Measurements from ENCODE around the gene KRTAP10-12.

- TF ChIP-seq ESRRA (IDR thresholded peaks at IDR 0.05; ENCODE audit: borderline replicate concordance, low read length) (no peak), USF2 (IDR thresholded peaks at IDR 0.05) (no peak), ZFP36 (IDR thresholded peaks at IDR 0.05; ENCODE audit: borderline replicate concordance, partially characterized antibody) (no peak), CTCF (IDR thresholded peaks at IDR 0.05) (no peak)
Observed at GRCh38 chr21:44686000-44686781, 10.8 kb upstream of the KRTAP10-12 start.
